SK-N-SH (cell line): ENCODE data around the gene TMCC3. TPM values are rescaled to one million over a fixed set of nuclear protein-coding genes. Genes with fewer than 3 reads are reported as not detected.

Source experiments
- CTCF ChIA-PET: fragments of 300-600, 350-600 bp; formaldehyde crosslinking; extraction: SDS; loops from one replicate; lab custom pipeline; 2021; lab: Yijun Ruan, JAX
- POLR2A ChIA-PET: fragments of 350-600 bp; sonication (Branson Sonifier 250); formaldehyde crosslinking; extraction: SDS; loops from one replicate; lab custom pipeline; 2020; ENCODE audit warnings: antibody characterized with exemption, inconsistent platforms; lab: Yijun Ruan, JAX
- DNase-seq: peaks from one replicate; pipeline ENCODE4 v3.0.0; 2012
- H2AFZ ChIP-seq: fragments of 200-600 bp; sonication (generic); 2 replicates; pipeline ENCODE4 v1.8.1; 2016; ENCODE audit warnings: antibody characterized with exemption, mild to moderate bottlenecking, low read depth
- H3F3A ChIP-seq: fragments of 200-600 bp; sonication (generic); replicated peaks from 2 replicates; pipeline ENCODE3; 2016; ENCODE audit warnings: antibody characterized with exemption, mild to moderate bottlenecking; ENCODE audit not compliant: insufficient read depth
- H3K27ac ChIP-seq, 2 experiments: fragments of 200-500 bp in 1 of 2; fragments of 200-600 bp in 1 of 2; sonication (Bioruptor generic) in 1 of 2; sonication (generic), shearing (Covaris generic) in 1 of 2; 2 replicates each; pipeline versions ENCODE4 v1.5.1 to v1.6.1; 2014 to 2016; ENCODE audit warnings: low read depth in 2 of 2, inconsistent platforms in 1 of 2, low read length in 1 of 2, mild to moderate bottlenecking in 1 of 2, mixed read lengths in 1 of 2
- H3K27me3 ChIP-seq: fragments of 200-600 bp; sonication (generic), shearing (Covaris generic); 2 replicates; pipeline ENCODE4 v1.6.1; 2016; ENCODE audit warnings: mixed run types; ENCODE audit not compliant: insufficient read depth
- H3K36me3 ChIP-seq, 2 experiments: fragments of 200-500 bp in 1 of 2; fragments of 200-600 bp in 1 of 2; sonication (Bioruptor generic) in 1 of 2; sonication (generic) in 1 of 2; replicated peaks in 1 of 2; 2 replicates each; pipeline versions ENCODE3 to v1.5.1; 2014 to 2016; ENCODE audit warnings: low read length in 1 of 2, mild to moderate bottlenecking in 1 of 2; ENCODE audit not compliant: insufficient read depth in 2 of 2, control insufficient read depth in 1 of 2
- H3K4me1 ChIP-seq, 2 experiments: fragments of 200-500 bp in 1 of 2; fragments of 200-600 bp in 1 of 2; sonication (Bioruptor generic) in 1 of 2; sonication (generic), shearing (Covaris generic) in 1 of 2; 2 replicates each; pipeline versions ENCODE4 v1.5.1 to v1.6.1; 2014 to 2016; ENCODE audit warnings: low read depth in 1 of 2, low read length in 1 of 2, mixed run types in 1 of 2; ENCODE audit not compliant: insufficient read depth in 2 of 2, control insufficient read depth in 1 of 2
- H3K4me2 ChIP-seq: fragments of 200-600 bp; sonication (generic), shearing (Covaris generic); 2 replicates; pipeline ENCODE4 v1.6.1; 2017; ENCODE audit warnings: mixed run types
- H3K4me3 ChIP-seq, 2 experiments: fragments of 200-500 bp in 1 of 2; fragments of 200-600 bp in 1 of 2; sonication (Bioruptor generic) in 1 of 2; sonication (generic), shearing (Covaris generic) in 1 of 2; 2 replicates each; pipeline versions ENCODE4 v1.5.1 to v1.8.1; 2014 to 2016; ENCODE audit warnings: low read depth in 2 of 2, inconsistent platforms in 1 of 2, low read length in 1 of 2, mild to moderate bottlenecking in 1 of 2, mixed read lengths in 1 of 2, moderate library complexity in 1 of 2
- H3K79me2 ChIP-seq: fragments of 200-600 bp; sonication (generic); 2 replicates; pipeline ENCODE4 v1.8.1; 2017; ENCODE audit warnings: mild to moderate bottlenecking; ENCODE audit not compliant: insufficient read depth
- H3K9ac ChIP-seq: fragments of 200-600 bp; sonication (generic); 2 replicates; pipeline ENCODE4 v1.6.1; 2017; ENCODE audit warnings: mixed run types
- H3K9me2 ChIP-seq: fragments of 200-600 bp; sonication (generic); 2 replicates; pipeline ENCODE4 v1.6.1; 2017; ENCODE audit warnings: mixed run types
- H3K9me3 ChIP-seq: fragments of 200-600 bp; sonication (generic); 2 replicates; pipeline ENCODE4 v1.6.1; 2017; ENCODE audit warnings: mixed run types, mild to moderate bottlenecking, moderate library complexity
- H4K20me1 ChIP-seq: fragments of 200-600 bp; sonication (generic); 2 replicates; pipeline ENCODE4 v1.6.1; 2017; ENCODE audit warnings: mild to moderate bottlenecking, mixed run types; ENCODE audit not compliant: insufficient read depth
- CHD2 ChIP-seq: fragments of 150-350 bp; IDR thresholded peaks from 2 replicates; pipeline ENCODE4 v1.6.1; 2018; ENCODE audit warnings: low read length; ENCODE audit not compliant: partially characterized antibody
- CTCF ChIP-seq: fragments of 200-600 bp; sonication (generic); IDR thresholded peaks from 2 replicates; pipeline ENCODE4 v1.6.1; 2017; ENCODE audit warnings: antibody characterized with exemption, mild to moderate bottlenecking, moderate library complexity
- ELF1 ChIP-seq: IDR thresholded peaks from 2 replicates; pipeline ENCODE4 v1.4.0; 2012
- EP300 ChIP-seq, 2 experiments: IDR thresholded peaks; 2 replicates each; pipeline versions ENCODE4 v1.4.0 to v1.6.1; 2012; ENCODE audit warnings: borderline replicate concordance in 1 of 2, low read depth in 1 of 2, low read length in 1 of 2
- EZH2phosphoT487 ChIP-seq: fragments of 200-600 bp; sonication (generic); IDR thresholded peaks from 2 replicates; pipeline ENCODE4 v1.6.1; 2017; ENCODE audit warnings: low read depth, mixed run types, mild to moderate bottlenecking, antibody characterized with exemption, moderate library complexity, borderline replicate concordance
- FOSL2 ChIP-seq: IDR thresholded peaks from 2 replicates; pipeline ENCODE4 v1.4.0; 2012; ENCODE audit warnings: low read depth, mild to moderate bottlenecking, moderate library complexity, borderline replicate concordance
- FOXM1 ChIP-seq: IDR thresholded peaks from 2 replicates; pipeline ENCODE4 v1.4.0; 2012; ENCODE audit warnings: low read depth, mild to moderate bottlenecking
- GABPA ChIP-seq: IDR thresholded peaks from 2 replicates; pipeline ENCODE4 v1.4.0; 2012; ENCODE audit warnings: low read depth, mild to moderate bottlenecking
- GATA2 ChIP-seq: sonication (generic); formaldehyde crosslinking; IDR thresholded peaks from 2 replicates; pipeline ENCODE4 v1.5.0; 2020; ENCODE audit warnings: mild to moderate bottlenecking, missing genetic modification reagents
- IRF3 ChIP-seq: fragments of 150-350 bp; IDR thresholded peaks from 2 replicates; pipeline ENCODE4 v1.6.1; 2016; ENCODE audit warnings: mild to moderate bottlenecking, low read depth, low read length
- JUND ChIP-seq: IDR thresholded peaks from 2 replicates; pipeline ENCODE4 v1.4.0; 2012
- MAX ChIP-seq: IDR thresholded peaks from 2 replicates; pipeline ENCODE4 v1.4.0; 2012; ENCODE audit warnings: low read depth
- MEF2A ChIP-seq: IDR thresholded peaks from 2 replicates; pipeline ENCODE4 v1.4.0; 2012; ENCODE audit warnings: low read depth, borderline replicate concordance
- NRF1 ChIP-seq: IDR thresholded peaks from 2 replicates; pipeline ENCODE4 v1.6.1; 2012; ENCODE audit warnings: low read depth, mild to moderate bottlenecking, low read length
- PBX3 ChIP-seq: IDR thresholded peaks from 2 replicates; pipeline ENCODE4; 2012
- RAD21 ChIP-seq: IDR thresholded peaks from 2 replicates; pipeline ENCODE4 v1.6.1; 2012; ENCODE audit warnings: mild to moderate bottlenecking, low read length
- RFX5 ChIP-seq: IDR thresholded peaks from 2 replicates; pipeline ENCODE4 v1.6.1; 2012; ENCODE audit warnings: mild to moderate bottlenecking, improper control_type of control experiment, low read length
- RXRA ChIP-seq: IDR thresholded peaks from 2 replicates; pipeline ENCODE4 v1.4.0; 2012; ENCODE audit warnings: low read depth, mild to moderate bottlenecking, borderline replicate concordance
- SIN3A ChIP-seq: IDR thresholded peaks from 2 replicates; pipeline ENCODE4 v1.6.1; 2012; ENCODE audit warnings: low read depth, mild to moderate bottlenecking, low read length, moderate library complexity, borderline replicate concordance
- SMC3 ChIP-seq: IDR thresholded peaks from 2 replicates; pipeline ENCODE4 v1.6.1; 2012; ENCODE audit warnings: low read depth, low read length, improper control_type of control experiment
- TAF1 ChIP-seq: IDR thresholded peaks from 2 replicates; pipeline ENCODE4 v1.6.1; 2012; ENCODE audit warnings: low read depth, mild to moderate bottlenecking, low read length, moderate library complexity, borderline replicate concordance
- TCF12 ChIP-seq: IDR thresholded peaks from 2 replicates; pipeline ENCODE4 v1.4.0; 2012
- TEAD4 ChIP-seq: IDR thresholded peaks from 2 replicates; pipeline ENCODE4 v1.4.0; 2012; ENCODE audit warnings: mild to moderate bottlenecking, borderline replicate concordance; ENCODE audit not compliant: insufficient read depth
- WGBS: methylation state at CpG from one replicate; pipeline ENCODE4 v1.1.6; 2017; ENCODE audit warnings: low lambda C conversion rate; 5-methylcytosine and 5-hydroxymethylcytosine counted together
- polyA plus RNA-seq, 3 experiments: library from polyadenylated mRNA; depleted of rRNA; stranded (reverse); fragments of >200 nt; gene quantifications; 2 replicates each; pipeline ENCODE4 v1.2.3, GENCODE V29; 2012

The TMCC3 gene
- polyA plus RNA-seq, 1 of the 3 experiments (the other 2 are of a cell fraction), result 0.53 TPM

- TF ChIP-seq TCF12 (peak; percentile 80), FOXM1 (no peak), GATA2 (CRISPR knock-in tag) (no peak), EP300 (IDR thresholded peaks at IDR 0.05; ENCODE audit: borderline replicate concordance in 1 of 2, low read depth in 1 of 2, low read length in 1 of 2) (peak in 1 of 2 experiments; percentile 17; a peak in 1 of 4 replicates), ELF1 (no peak), SIN3A (no peak), RAD21 (no peak), FOSL2 (peak; percentile 57; the same call in 1 of the 2 replicates), RXRA (peak; percentile 92; the same call in 1 of the 2 replicates), EZH2phosphoT487 (no peak)
- TF ChIP-seq, all 33 proteins: peak for 8
These were observed 6.0 kb downstream of the TMCC3 start (continued) for GRCh38 chr12:94644141-94644979.

GRCh38 chr12:94643606-94644005 lies 6.8 kb downstream of the TMCC3 start:
- Histone ChIP-seq H3K4me2 (peak overlapping the region; percentile 70), H3K36me3 (no peaks in the 10 kb centered on the region), H3K9me2 (no peaks in the 10 kb centered on the region), H3K79me2 (no peaks in the 10 kb centered on the region), H3K27ac (peak overlapping the region in 1 of 2 experiments; percentile 61; a peak in 2 of 4 replicates), H3K9ac (no peak overlapping the region), H3F3A (peaks cover 10% of the 10 kb centered on the region), H3K4me1 (peaks cover 0 to 9% of the 10 kb centered on the region in 2 experiments; a peak in 1 of 4 replicates), H3K4me3 (no peak overlapping the region), H2AFZ (peak overlapping the region; percentile 73; the same call in 1 of the 2 replicates), H4K20me1 (no peaks in the 10 kb centered on the region), H3K9me3 (no peaks in the 10 kb centered on the region), H3K27me3 (no peaks in the 10 kb centered on the region)
- ChIA-PET CTCF (interaction anchor here (1.5 kb wide), 1 partner anchor 10 kb away, joined by 3 read pairs; no protein-coding TSS in a partner anchor), POLR2A (interaction anchor here (0.5 kb wide), 1 partner anchor 430 kb away, joined by 3 read pairs; the partner anchor contains the start of gene NR2C1)
- WGBS, result 93% methylated on average over 3 of the region's 3 CpGs
- no peak for DNase-seq
- TF ChIP-seq MEF2A (no peak), ELF1 (no peak), JUND (no peak), GABPA (no peak), SMC3 (no peak), CHD2 (no peak), SIN3A (no peak), CTCF (no peak), RXRA (no peak), IRF3 (no peak), TCF12 (no peak), RFX5 (no peak), MAX (no peak), PBX3 (no peak), NRF1 (no peak), TAF1 (no peak), FOXM1 (no peak), TEAD4 (no peak)
